Suprapubic skin (tissue), 4 donors: ENCODE measurements around the gene USP6NL. TPM values are rescaled to one million over a fixed set of nuclear protein-coding genes. Genes with fewer than 3 reads are reported as not detected.
A peak's percentile ranks its signal among the peaks of the same experiment; 100 is the strongest.

Source experiments
- DNase-seq, 2 donors: peaks; one replicate each; pipeline ENCODE4 v3.0.0-alpha.2; 2019; ENCODE audit warnings: low spot score in 2 of 2
- H3K27ac ChIP-seq: fragments of 200-600 bp; sonication (generic); one replicate; pipeline ENCODE4 v1.5.1; 2019
- H3K27me3 ChIP-seq: fragments of 200-600 bp; sonication (generic); one replicate; pipeline ENCODE4 v1.5.1; 2019
- H3K36me3 ChIP-seq: fragments of 200-600 bp; sonication (generic); one replicate; pipeline ENCODE4 v1.5.1; 2019
- H3K4me1 ChIP-seq: fragments of 200-600 bp; sonication (generic); one replicate; pipeline ENCODE4 v1.5.1; 2019
- H3K4me3 ChIP-seq: fragments of 200-600 bp; sonication (generic); one replicate; pipeline ENCODE4 v1.5.1; 2019; ENCODE audit warnings: mild to moderate bottlenecking
- H3K9me3 ChIP-seq: fragments of 200-600 bp; sonication (generic); one replicate; pipeline ENCODE4 v1.5.1; 2019
- EP300 ChIP-seq: sonication (generic); formaldehyde crosslinking; IDR thresholded peaks from one replicate; pipeline ENCODE4 v1.6.1; 2017; ENCODE audit warnings: antibody characterized with exemption
- POLR2A ChIP-seq, 2 donors: fragments of 450-650 bp; IDR thresholded peaks; one replicate each; pipeline ENCODE4 v1.6.1; 2017; ENCODE audit warnings: antibody characterized with exemption in 2 of 2, mild to moderate bottlenecking in 2 of 2, moderate library complexity in 2 of 2
- POLR2AphosphoS5 ChIP-seq, 3 donors: sonication (generic); formaldehyde crosslinking; IDR thresholded peaks; one replicate each; pipeline ENCODE4 v1.6.1; 2017; ENCODE audit warnings: antibody characterized with exemption in 3 of 3
- WGBS: methylation state at CpG from one replicate; pipeline ENCODE4 v1.1.5; 2018; 5-methylcytosine and 5-hydroxymethylcytosine counted together
- total RNA-seq, 4 donors: library from RNA; depleted of rRNA; stranded (reverse); fragments of >200 nt; gene quantifications; one replicate each; pipeline ENCODE4 v1.1.0, GENCODE V29; 2016
- TF ChIP-seq, protein P1 (sequence below), 2 donors: fragments of 200-600 bp in 1 of 2; fragments of 450-650 bp in 1 of 2; sonication (generic) in 1 of 2; IDR thresholded peaks; one replicate each; pipeline ENCODE4 v1.5.1; 2016 to 2019; ENCODE audit warnings: antibody characterized with exemption in 2 of 2, mild to moderate bottlenecking in 1 of 2, moderate library complexity in 1 of 2

The USP6NL gene
- total RNA-seq, 4 donors from 2014 or later, result 23.2 to 33.8 (median 27.7) TPM

DNA sequence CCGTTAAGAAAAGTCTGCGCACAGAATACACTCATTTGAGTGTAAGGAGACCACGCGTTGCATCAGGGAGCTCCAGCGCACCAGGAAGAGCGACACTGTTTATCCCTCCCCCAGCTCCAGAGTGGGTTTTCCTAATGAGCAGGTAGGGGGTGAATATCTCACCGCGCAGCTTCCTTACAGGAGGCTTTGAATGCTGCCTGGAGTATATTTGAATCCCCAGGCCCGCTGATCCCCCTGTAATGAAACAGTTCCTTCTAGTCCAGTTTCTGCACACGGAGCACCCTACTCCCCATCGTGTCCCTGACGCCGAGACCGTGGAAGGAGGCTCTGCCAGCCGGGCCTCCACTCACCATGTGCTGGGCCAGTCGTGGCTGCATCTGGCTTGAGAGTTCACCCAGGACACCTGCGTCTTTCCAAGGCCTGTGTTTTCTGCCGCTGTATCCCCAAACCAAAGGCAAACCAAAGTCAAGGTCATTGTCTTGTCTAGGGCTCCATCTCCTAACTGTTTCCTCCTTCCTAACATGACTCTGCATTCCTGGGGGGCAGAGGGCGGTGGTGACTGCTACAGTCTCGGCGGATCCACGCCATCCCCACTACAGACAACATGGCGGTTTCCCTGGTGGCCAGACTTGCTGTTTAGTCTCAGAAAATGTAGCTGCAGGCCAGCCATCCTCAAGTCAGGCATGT, 167.8 kb downstream of the USP6NL start:
- Histone ChIP-seq H3K4me1 (peaks cover 3% of the 10 kb centered on the region), H3K9me3 (no peaks in the 10 kb centered on the region), H3K27me3 (peaks cover 35% of the 10 kb centered on the region), H3K4me3 (no peak overlapping the region), H3K36me3 (no peaks in the 10 kb centered on the region), H3K27ac (no peak overlapping the region)
- peak in 1 of 2 donors; percentile 57 for DNase-seq
- TF ChIP-seq, protein P1, sequence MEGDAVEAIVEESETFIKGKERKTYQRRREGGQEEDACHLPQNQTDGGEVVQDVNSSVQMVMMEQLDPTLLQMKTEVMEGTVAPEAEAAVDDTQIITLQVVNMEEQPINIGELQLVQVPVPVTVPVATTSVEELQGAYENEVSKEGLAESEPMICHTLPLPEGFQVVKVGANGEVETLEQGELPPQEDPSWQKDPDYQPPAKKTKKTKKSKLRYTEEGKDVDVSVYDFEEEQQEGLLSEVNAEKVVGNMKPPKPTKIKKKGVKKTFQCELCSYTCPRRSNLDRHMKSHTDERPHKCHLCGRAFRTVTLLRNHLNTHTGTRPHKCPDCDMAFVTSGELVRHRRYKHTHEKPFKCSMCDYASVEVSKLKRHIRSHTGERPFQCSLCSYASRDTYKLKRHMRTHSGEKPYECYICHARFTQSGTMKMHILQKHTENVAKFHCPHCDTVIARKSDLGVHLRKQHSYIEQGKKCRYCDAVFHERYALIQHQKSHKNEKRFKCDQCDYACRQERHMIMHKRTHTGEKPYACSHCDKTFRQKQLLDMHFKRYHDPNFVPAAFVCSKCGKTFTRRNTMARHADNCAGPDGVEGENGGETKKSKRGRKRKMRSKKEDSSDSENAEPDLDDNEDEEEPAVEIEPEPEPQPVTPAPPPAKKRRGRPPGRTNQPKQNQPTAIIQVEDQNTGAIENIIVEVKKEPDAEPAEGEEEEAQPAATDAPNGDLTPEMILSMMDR (IDR thresholded peaks at IDR 0.05), result no peak
- TF ChIP-seq POLR2A (IDR thresholded peaks at IDR 0.05) (no peak), EP300 (no peak)
- 96% methylated on average over 23 of the region's 23 CpGs for WGBS

DNA sequence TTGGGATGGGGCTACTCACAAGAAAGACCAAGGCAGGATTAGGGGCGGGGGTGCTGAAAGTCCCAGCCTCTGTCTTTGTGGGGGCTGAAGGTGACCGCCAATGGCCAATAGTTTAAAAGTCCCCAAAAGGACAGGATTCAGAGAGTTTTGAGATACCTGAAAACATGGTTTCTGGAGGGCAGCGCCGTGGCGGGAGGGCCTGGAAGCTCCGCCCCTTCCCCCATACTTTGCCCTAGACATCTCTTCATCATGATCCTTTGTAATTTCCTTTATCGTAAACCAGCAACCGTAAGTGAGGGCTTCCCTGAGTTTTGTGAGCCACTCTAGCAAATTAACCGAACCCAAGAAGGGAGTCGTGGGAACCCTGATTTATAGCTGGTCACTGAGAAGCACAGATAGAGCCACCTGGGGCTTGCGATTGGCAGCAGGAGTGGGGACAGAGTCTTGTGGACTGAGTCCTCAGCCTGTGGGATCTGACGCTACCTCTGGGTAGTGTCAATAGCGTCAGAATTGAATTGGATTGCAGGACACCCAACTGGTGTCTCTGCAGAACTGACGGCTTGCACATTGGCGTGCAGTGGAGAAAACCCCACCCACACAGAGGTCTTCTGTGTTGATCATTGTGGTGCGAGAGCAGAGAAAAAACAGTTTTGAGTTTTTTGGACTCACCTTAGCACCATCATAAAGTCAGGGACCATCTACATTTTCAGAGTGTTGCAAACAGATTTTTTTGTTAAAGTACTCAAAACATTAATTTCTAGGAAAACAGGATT, 169.3 kb downstream of the USP6NL start:
- H3K27me3 ChIP-seq, result peaks cover 20% of the 10 kb centered on the region
- no peaks in the 10 kb centered on the region for H3K9me3 ChIP-seq
- peak in 1 of 2 donors; percentile 44 for DNase-seq
- H3K4me3 ChIP-seq, result no peak overlapping the region
- no peaks in the 10 kb centered on the region for H3K4me1 ChIP-seq
- H3K36me3 ChIP-seq, result no peaks in the 10 kb centered on the region
- TF ChIP-seq EP300 (no peak), POLR2AphosphoS5 (IDR thresholded peaks at IDR 0.05) (no peak), POLR2A (IDR thresholded peaks at IDR 0.05) (no peak)
- TF ChIP-seq, protein P1 (IDR thresholded peaks at IDR 0.05), result no peak
- no peak overlapping the region for H3K27ac ChIP-seq
- WGBS, result 89% methylated on average over 16 of the region's 16 CpGs

DNA sequence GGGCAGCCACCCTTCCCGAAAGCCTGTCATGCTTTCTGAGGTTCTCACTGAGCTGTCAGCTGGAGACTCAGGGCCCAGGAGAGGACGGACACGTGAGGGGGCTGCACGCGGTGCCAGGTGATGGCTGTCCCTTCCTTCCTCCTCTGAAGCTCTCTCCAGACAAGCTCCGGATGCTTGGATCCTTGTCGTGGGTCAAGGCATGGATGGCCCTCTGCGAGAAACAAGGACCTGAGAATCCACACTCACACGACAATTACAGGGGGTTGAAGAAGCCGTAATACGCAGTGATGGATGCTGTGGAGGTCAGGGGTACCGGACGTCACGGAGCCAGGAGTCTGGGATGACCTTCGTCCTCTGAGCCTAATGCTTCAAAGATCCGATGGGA, 170.3 kb downstream of the USP6NL start:
- TF ChIP-seq EP300 (no peak), POLR2A (IDR thresholded peaks at IDR 0.05) (no peak), POLR2AphosphoS5 (IDR thresholded peaks at IDR 0.05) (no peak)
- TF ChIP-seq, protein P1 (IDR thresholded peaks at IDR 0.05), result no peak
- Histone ChIP-seq H3K4me3 (no peak overlapping the region), H3K27me3 (peaks cover 16% of the 10 kb centered on the region), H3K27ac (no peak overlapping the region), H3K9me3 (no peaks in the 10 kb centered on the region), H3K36me3 (no peaks in the 10 kb centered on the region), H3K4me1 (no peaks in the 10 kb centered on the region)
- WGBS, result 93% methylated on average over 16 of the region's 16 CpGs
- peak in 1 of 2 donors; percentile 59 for DNase-seq

DNA sequence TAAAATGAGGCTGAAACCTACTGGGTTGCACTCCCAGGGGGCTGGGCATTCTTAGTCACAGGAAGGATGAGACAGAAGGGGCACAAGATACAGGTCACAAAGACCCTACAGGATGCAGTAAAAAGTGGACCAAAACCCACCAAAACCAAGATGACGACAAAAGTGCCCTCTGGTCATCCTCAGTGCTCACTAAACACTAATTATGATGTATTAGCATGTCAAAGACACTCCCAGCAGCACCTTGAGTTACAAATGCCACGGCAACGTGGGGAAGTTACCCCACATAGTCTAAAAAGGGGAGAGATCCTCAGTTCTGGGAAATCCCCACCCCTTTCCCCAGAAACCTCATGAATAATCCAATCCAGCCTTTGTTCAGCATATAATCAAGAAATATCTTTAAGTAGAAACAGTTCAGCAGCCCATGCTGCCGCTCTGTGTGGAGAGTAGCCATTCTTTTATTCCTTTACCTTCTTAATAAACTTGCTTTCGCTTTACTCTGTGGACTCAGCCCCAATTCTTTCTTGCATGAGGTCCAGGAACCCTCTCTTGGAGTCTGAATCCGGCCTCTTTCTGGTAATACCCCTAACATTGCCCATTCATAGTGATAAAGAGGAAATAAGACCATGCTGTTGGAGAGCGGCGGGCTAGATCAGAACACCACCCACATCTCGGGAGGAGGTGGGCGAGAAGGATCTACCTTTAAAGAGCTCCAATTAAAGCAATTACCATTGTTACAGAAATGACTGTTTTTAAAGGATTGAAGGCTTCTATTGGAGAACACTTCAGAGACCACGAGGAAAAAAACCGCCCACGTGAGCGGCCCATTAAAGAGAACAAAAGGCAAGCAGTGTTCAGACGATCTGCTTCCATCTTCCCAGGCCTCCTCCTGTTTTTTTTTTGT, 170.9 kb downstream of the USP6NL start:
- H3K36me3 ChIP-seq, result no peaks in the 10 kb centered on the region
- no peak overlapping the region for H3K27ac ChIP-seq
- peaks cover 13% of the 10 kb centered on the region for H3K27me3 ChIP-seq
- H3K4me3 ChIP-seq, result no peak overlapping the region
- no peaks in the 10 kb centered on the region for H3K4me1 ChIP-seq
- WGBS, result 71% methylated on average over 15 of the region's 15 CpGs
- TF ChIP-seq POLR2AphosphoS5 (IDR thresholded peaks at IDR 0.05) (no peak), EP300 (no peak), POLR2A (IDR thresholded peaks at IDR 0.05) (no peak)
- TF ChIP-seq, protein P1 (IDR thresholded peaks at IDR 0.05), result no peak
- H3K9me3 ChIP-seq, result no peaks in the 10 kb centered on the region
- DNase-seq, result peak in 1 of 2 donors; percentile 49
